RKO (cell line): ENCODE measurements around the gene SPATA12.

ENCODE experiments used
- DNase-seq: peaks from one replicate; pipeline ENCODE4 v3.0.0-alpha.2; 2016; ENCODE audit warnings: low spot score

SPATA12 gene

DNA sequence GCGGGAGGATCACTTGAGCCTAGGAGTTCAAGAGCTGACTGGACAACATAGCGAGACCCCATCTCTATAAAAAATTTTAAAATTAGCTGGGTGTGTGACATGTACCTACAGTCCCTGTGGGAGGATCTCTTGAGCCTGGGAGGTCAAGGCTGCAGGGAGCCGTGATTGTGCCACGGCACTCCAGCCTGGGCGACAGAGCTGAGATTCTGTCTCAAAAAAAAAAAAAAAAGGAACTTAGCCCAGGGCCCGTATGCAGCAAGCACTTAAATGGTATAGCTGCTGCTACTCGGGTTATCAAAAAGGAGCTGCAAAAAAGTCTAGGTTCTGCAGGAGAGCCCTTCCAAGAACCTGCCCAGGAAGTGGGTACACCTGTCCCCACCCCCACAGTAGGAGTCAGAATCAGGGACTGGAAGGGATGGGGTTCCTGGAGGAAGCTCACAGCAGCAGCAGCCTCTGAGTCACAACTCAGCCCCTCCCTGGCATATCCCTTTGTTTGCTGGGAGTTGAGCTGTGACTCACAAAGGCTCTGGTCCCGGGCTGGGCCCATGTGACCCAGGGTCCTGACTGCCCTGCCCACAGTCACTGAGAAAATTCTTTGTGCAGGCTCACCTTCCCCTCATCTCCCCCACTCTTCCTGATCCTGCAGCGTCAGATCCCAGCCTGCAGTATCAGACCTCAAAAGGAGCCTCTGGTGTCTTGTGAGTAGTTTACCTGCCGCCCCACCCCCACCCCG is at the start of gene SPATA12:
SPATA12 (plus strand) TSS at position 576 of the 733 bp plus-strand sequence. CDS start 13,031 bp downstream, outside the sequence.
- peak; percentile 90 for DNase-seq

GRCh38 chr3:57011022-57011421 is 49.4 kb upstream of the SPATA12 start:
- no peak for DNase-seq

DNA sequence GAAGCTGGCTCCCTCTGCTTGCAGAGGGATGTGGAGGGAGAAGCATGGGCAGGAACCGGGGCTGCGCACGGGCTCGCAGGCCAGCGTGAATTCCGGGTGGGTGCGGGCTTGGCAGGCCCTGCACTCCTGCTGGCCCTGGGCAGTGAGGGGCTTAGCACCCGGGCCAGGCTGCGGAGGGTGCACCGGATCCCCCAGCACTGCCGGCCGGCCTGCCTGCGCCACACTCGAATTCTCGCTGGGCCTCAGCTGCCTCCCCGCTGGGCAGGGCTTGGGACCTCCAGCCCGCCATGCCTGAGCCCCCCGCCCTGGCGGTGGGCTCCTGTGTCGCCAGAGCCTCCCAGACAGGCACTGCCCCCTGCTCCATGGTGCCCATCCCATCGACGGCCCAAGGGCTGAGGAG is 47.6 kb upstream of the SPATA12 start:
- no peak for DNase-seq

- no peak for DNase-seq
These were observed 45.1 kb upstream of the SPATA12 start for GRCh38 chr3:57015350-57015729.

DNA sequence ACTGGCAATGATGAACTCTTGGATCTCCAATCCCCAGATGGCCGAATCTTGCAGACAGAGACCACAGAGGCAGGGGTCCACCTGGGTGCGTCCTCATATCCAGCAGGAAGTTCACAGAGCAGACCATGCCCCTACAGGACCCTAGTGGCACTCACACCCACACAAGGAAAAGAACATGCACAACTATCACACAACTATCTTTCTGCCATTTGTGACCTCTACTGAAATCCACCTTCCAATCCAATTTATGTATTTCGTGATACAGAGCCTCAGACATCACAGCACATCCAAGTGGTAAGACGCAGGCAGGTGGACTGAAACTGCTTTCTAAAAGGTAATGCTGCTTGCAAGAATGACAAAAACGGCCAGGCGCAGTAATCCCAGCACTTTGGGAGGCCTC is 44.6 kb upstream of the SPATA12 start:
- DNase-seq: no peak

DNA sequence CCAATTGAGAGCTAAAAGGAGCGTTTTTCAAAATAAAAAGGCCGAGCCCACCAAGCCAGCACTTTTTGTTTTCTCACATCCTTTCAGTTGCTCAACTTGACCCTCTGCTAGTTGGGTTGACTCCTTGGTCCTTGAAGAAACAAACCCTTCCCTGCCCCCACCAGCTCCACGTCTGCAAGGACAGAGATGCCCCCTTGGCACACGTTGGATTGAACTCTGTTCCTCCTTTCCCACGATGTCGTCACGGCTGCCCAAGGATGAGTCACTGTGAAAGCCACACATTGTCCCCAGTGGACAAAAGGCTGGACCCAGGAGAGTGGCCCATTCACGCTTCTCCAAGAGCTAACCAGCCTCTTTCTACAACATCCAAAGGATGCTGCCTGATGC is 43.0 kb upstream of the SPATA12 start:
- no peak for DNase-seq

GRCh38 chr3:57018246-57018645 is 42.2 kb upstream of the SPATA12 start:
- no peak for DNase-seq

DNA sequence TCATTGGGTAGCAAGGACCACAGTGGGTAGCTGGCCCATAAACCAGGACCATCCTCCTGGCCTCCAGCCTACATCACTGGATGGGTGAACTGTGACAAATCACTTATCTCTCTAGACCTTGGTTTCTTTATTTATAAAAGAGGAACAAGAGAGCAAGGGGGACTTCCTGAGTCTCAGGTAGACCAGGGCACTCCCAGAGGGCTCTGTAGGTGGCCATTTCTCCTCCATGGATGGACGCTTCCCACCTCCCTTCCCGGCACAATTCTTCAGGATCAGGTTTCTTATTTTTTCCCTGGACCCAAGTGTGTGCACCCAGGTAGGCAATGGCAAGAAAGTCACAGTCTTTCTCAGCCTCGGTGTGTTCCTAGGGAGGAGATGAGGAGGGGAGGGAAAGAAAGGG is 41.4 kb upstream of the SPATA12 start:
- DNase-seq: no peak

DNA sequence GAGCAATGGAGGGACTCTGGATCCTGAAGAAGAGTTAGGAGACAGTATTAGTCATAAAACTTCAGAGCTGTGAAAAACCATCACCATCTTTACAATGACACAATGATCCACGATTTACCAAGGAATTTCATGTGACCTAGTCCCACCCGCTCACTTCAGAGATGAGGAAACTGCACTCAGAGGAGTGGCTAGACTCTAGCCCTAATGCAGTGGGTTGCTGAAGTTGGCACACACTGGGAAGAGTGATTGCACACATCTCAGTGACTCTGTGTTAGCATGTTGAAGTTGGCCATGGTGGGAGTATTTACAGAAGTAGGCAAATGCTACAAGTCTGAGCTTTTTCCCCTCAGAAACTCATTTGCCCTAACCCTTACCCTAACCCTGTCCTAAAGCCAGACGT is 35.2 kb upstream of the SPATA12 start:
- DNase-seq: no peak

DNA sequence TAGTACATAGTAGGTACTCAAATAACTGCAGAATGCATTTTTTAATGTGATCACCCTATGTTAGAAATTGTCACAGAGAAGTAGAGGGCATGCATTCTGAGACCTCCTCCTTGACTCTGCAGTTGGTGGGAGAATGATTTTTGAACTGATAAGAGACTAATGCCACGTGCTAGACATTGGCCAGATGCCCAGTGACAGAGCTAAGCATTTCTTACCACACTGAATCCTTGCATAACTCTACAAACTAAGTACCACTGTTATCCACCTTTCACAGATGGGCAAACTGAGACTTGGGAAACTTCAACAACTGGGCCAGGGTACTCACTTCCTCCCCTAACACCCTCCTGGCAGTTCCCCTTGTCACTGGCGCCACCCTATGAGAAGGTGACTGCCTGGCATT is 33.5 kb upstream of the SPATA12 start:
- no peak for DNase-seq

DNA sequence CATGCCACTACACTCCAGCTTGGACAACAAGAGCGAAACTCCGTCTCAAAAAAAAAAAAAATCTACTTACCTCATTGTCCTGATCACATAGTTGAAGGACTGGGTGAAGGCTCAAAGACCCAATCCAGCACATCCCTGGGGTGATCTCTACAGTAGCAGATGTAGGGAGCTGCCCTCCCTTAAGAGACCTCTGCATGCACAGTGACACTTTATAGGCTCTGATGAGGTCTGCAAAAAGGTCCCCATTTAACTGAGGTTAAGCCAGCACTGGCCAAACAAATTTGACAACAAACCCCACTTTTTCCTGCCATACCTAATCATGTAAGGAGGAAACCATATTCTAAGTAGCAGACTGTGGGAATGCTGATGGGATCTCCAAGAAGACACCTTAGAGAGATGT is 31.1 kb upstream of the SPATA12 start:
- DNase-seq: no peak

- no peak for DNase-seq
These were observed 30.5 kb upstream of the SPATA12 start for GRCh38 chr3:57029924-57030323.

DNA sequence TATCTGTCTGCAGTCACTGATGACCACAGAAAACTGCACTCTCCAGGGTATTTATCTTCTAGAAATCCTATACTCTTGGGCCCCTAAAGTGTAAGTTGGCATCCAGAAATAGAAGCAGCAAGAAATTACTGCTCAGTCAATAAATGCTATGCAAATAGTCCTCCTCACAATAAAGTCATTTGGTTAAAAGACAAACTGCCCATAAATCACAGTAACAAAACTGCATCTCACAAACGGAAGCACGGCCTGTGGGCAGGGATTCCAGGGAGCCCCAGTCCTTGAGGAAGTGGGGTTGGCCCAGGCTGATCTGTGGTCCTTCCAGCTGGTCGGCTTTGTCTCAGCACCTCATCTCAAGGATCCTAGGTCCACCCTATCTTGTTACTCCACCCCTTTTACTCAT is 29.7 kb upstream of the SPATA12 start:
- no peak for DNase-seq

GRCh38 chr3:57031631-57032541 is 28.6 kb upstream of the SPATA12 start:
- no peak for DNase-seq

- DNase-seq: no peak
These were observed 23.5 kb upstream of the SPATA12 start for GRCh38 chr3:57036952-57037351.

DNA sequence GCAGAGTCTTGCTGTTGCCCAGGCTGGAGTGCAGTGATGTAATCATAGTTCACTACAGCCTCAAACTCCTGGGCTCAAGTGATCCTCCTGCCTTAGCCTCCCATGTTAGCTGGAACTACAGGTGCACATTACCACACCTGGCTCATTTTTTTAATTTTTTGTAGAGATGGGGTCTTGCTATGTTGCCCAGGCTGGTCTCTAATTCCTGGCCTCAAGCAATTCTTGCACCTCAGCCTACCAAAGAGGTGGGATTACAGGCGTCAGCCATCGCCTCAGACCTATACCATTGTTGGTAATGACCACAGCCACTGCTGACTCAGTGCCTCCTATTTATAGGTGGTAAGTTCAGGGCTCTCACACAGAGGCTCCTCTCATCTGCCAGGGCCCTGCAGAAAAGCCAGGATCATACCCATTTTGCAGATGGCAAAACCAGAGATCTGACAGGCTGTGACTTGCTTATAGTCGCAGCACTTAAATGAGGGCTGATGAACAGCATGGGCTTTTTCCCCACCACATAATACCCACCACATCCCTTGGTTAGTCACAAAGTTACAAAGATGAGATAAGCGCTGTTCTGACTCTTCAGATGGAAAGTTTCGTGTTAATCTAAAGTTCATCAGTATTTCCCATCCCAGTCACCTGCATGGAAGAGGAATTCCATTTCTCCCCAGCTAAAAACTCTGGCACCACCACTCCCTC is 21.8 kb upstream of the SPATA12 start:
- DNase-seq: no peak

GRCh38 chr3:57041674-57042073 is 18.8 kb upstream of the SPATA12 start:
- DNase-seq: no peak

- no peak for DNase-seq
These were observed 16.9 kb upstream of the SPATA12 start for GRCh38 chr3:57043518-57043917.

DNA sequence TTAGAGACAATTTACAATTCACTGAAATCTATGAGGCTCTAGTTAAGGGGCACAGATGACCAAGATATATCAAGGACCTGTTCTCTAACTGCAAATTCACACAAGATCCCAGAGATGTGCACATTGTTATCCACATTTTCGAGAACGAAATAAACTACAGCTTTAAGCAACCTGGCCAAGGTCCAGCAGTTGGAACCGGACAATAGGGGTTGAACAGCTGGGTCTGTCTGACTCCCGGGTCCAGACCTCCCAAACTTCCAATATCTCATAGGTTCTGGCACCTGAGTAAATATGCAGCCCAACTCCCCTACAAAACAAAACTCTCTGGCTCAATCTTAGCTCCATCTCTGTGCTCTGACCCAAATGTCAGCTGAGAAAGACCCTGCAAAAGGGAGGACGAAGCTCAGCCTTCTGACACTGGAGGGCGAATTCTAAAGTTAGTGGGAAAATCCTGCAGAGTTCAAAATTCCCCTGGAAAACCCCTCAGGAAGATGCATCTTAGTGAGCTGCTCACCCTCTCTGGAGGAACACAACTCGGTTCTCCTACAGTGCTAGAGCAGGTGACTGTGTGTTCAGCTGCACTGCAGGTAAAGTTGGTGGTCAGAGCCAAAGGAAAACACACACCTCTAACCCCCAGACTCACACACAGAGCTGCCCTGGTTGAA is 14.2 kb upstream of the SPATA12 start:
- no peak for DNase-seq

- no peak for DNase-seq
These were observed 12.3 kb upstream of the SPATA12 start for GRCh38 chr3:57048052-57048671.

DNA sequence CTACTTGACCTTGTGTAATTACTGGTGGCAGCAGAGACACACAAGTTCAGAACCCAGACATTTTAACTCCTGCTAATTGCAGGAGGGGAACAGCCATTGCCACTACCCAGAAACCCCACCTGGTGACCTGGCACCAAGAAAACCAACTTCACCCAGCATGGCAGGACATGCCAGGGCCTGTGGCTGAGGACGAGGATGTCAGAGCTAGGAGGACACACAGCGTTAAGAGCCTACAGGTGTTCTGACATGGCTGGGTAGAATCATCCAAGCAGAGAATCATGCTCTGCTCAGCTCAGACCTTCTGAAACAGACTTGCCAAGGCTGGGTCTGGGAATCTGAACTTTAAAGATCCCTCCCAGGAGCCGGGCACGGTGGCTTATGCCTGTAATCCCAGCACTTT is 11.7 kb upstream of the SPATA12 start:
- DNase-seq: no peak

DNA sequence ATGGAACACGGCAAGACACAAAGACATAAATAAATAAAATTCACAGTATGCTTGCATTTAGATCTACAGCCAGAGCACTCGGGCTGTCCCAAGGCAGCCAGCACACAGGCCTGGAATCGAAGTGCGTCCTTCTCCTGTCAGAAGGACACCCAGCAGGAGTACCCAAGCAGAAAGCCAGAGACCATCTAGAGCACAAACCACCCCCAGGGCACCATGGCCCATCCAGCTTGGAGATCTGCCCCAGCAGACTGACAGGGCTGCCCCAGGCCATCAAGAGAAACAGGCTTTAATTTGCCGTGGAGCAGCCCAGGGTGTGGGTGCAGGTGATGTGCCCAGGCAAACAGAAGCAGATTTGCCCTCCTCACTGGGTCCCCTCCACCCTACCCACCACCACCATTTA is 7.8 kb upstream of the SPATA12 start:
- no peak for DNase-seq
